ENCODE data around the gene NT5E.
"Not testable (repeated sequence)": the region's sequence is repeated elsewhere in the genome, so short reads cannot be mapped to it uniquely, and the experiment has no call there.

NT5E gene

GRCh38 chr6:85494547-85495536 is 45.0 kb downstream of the NT5E start:
- DNase-seq = no peak

- DNase-seq = peak; percentile 57
Measured at GRCh38 chr6:85496009-85496579, 46.2 kb downstream of the NT5E start.

GRCh38 chr6:85496856-85497255 is 47.0 kb downstream of the NT5E start:
- DNase-seq = no peak

GRCh38 chr6:85498596-85499258 is 48.8 kb downstream of the NT5E start:
- DNase-seq = peak; percentile 3

- peak; percentile 76 for DNase-seq
Measured at GRCh38 chr6:85506441-85507093, 56.7 kb downstream of the NT5E start.

GRCh38 chr6:85516168-85516567 is 66.3 kb downstream of the NT5E start:
- no peak for DNase-seq

GRCh38 chr6:85524281-85524680 is 74.4 kb downstream of the NT5E start:
- DNase-seq = not testable (repeated sequence)

- DNase-seq = no peak
Measured at GRCh38 chr6:85537055-85537494, 87.2 kb downstream of the NT5E start.

- no peak for DNase-seq
Measured at GRCh38 chr6:85544776-85545175, 94.9 kb downstream of the NT5E start.

Measured in activated CD4-positive, alpha-beta T cell treated with anti-CD3 and anti-CD28 coated beads, Interleukin-2, amount 50 U/mL, for 16 hours (primary cell).